ENCODE data around the gene CHKA. TPM values are rescaled to one million over a fixed set of nuclear protein-coding genes. Genes with fewer than 3 reads are reported as not detected.

CHKA gene
- total and polyA plus RNA-seq, 2 donors (not counting 3 experiments of a cell fraction or from before 2014, with no cell fraction given), result 21.4 to 25.1 TPM

DNA sequence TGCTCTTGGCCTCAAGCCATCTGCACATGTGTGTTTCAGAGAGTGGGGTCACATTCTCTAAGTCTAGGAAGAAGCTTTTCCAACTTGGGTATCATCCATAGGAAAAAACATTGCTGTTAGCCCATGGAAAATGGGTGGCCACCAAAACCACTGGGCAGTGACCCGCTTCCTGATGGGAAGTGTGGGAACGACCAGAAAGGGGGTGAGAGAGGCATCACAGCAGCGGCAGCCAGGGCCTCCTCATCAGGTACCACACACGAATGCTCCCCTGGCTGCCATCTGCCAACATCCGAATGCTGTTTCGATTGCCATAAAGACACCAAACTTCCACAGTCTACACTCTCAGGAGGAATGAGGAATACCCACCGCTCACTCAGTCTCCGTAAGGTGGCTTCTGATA, 40.3 kb downstream of the CHKA start:
- intact Hi-C loops (cut with micrococcal nuclease), result no loop called here
- POLR2A ChIA-PET, result no interaction called here

DNA sequence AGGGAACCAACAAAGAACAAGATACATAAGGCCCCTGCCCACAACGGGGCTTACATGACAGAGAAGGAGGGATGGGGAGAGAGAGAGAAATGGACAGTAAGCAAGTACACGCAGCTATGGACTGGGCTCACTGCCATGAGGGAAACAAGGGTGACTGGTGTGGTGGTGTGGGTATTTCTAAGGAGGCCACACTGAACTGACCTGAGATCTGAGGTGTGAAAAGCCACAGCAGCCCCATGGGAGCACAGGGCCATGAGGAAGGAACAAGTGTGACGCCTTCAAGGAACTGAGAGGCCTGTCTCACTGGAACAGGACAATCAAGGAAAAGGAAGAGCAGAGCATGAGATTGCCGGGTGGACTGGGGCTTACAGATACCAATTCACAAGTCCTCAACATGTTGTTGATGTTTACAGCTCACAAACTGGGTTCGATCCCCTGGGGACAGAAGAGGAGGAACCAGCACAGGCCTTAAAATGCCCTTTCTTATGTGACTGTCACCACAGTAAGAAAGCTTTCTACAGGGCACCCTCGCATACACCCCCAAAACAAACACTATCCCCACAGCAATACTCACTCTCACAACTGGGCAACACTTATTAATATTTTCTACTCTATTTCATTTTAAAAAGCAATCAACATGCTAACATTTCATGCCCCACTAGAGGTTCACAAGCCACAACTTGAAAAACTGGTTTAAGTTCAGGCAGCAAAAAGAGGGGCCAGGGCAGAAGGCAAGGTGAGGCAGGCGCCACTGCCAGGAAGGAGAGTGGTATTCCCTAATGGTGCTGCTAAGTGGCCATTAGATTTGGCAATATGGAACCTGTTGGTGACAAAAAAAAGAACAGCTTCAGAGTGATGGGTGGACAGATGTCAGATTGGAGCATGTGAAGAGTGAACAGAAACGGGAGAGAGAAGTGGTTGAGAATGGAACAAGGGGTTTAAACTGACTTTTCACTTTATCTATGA, 43.3 kb downstream of the CHKA start:
- H3K36me3 ChIP-seq (ENCODE audit: control insufficient read depth in 2 of 2, extremely low read depth in 1 of 2, insufficient read depth in 2 of 2, low read length in 2 of 2), result peaks cover 0 to 13% of the 10 kb centered on the region in 2 experiments
- H3K4me2 ChIP-seq (ENCODE audit: insufficient read depth, low read length), result no peak overlapping the region
- H3K27ac ChIP-seq (ENCODE audit: insufficient read depth, low read depth, low read length), result no peak overlapping the region
- BruUV-seq (replicated peaks), result no TSS peak
- TF ChIP-seq FOS (IDR thresholded peaks at IDR 0.05; ENCODE audit: borderline replicate concordance, insufficient read depth, low read length) (no peak), GATA2 (IDR thresholded peaks at IDR 0.05; ENCODE audit: insufficient read depth, insufficient read length, low read depth, low read length) (no peak), MYC (IDR thresholded peaks at IDR 0.05; ENCODE audit: low read depth, low read length) (no peak), EZH2 (IDR thresholded peaks at IDR 0.05; ENCODE audit: borderline replicate concordance, low read depth, low read length, severe bottlenecking) (no peak), POLR2A (IDR thresholded peaks at IDR 0.05; ENCODE audit: low read depth, low read length) (no peak), POLR2AphosphoS5 (IDR thresholded peaks at IDR 0.05; ENCODE audit: insufficient read depth, low read depth, low read length) (no peak), JUN (IDR thresholded peaks at IDR 0.05; ENCODE audit: borderline replicate concordance, insufficient read depth, insufficient read length, low read depth) (no peak)
- TF ChIP-seq, protein P1, sequence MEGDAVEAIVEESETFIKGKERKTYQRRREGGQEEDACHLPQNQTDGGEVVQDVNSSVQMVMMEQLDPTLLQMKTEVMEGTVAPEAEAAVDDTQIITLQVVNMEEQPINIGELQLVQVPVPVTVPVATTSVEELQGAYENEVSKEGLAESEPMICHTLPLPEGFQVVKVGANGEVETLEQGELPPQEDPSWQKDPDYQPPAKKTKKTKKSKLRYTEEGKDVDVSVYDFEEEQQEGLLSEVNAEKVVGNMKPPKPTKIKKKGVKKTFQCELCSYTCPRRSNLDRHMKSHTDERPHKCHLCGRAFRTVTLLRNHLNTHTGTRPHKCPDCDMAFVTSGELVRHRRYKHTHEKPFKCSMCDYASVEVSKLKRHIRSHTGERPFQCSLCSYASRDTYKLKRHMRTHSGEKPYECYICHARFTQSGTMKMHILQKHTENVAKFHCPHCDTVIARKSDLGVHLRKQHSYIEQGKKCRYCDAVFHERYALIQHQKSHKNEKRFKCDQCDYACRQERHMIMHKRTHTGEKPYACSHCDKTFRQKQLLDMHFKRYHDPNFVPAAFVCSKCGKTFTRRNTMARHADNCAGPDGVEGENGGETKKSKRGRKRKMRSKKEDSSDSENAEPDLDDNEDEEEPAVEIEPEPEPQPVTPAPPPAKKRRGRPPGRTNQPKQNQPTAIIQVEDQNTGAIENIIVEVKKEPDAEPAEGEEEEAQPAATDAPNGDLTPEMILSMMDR (IDR thresholded peaks at IDR 0.05; ENCODE audit: extremely low read depth in 1 of 2, insufficient read depth in 1 of 2, low read depth in 1 of 2, low read length in 2 of 2), result no peak
- TF ChIP-seq, protein P2, sequence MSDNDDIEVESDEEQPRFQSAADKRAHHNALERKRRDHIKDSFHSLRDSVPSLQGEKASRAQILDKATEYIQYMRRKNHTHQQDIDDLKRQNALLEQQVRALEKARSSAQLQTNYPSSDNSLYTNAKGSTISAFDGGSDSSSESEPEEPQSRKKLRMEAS (IDR thresholded peaks at IDR 0.05; ENCODE audit: insufficient read depth, insufficient read length), result no peak
- intact Hi-C loops (cut with micrococcal nuclease), result no loop called here
- POLR2A ChIA-PET, result no interaction called here
- FAIRE-seq (no peak), DNase-seq (ENCODE audit: low read depth, low spot score) (no peak)
- no peak overlapping the region for H2AFZ ChIP-seq (ENCODE audit: low read depth, low read length)
- H3K79me2 ChIP-seq (ENCODE audit: control insufficient read depth, insufficient read depth, low read length), result no peaks in the 10 kb centered on the region
- H3K9me1 ChIP-seq (replicated peaks; ENCODE audit: control insufficient read depth, extremely low read depth, insufficient read depth, low read length), result no peaks in the 10 kb centered on the region
- H3K4me1 ChIP-seq (ENCODE audit: control insufficient read depth, extremely low read depth, insufficient read depth, low read length), result no peaks in the 10 kb centered on the region
- CTCF ChIA-PET, result interaction anchor here (0.7 to 1.4 kb wide), 4 partner anchors 13 to 60 kb away, joined by 3 to 6 read pairs (median 4); no protein-coding TSS in a partner anchor
- H3K9ac ChIP-seq (replicated peaks; ENCODE audit: extremely low read depth, insufficient read depth, low read length), result no peak overlapping the region
- no peaks in the 10 kb centered on the region for H4K20me1 ChIP-seq (replicated peaks; ENCODE audit: control insufficient read depth, extremely low read depth, insufficient read depth, low read length)
- H3K27me3 ChIP-seq (ENCODE audit: control insufficient read depth in 2 of 2, insufficient read depth in 2 of 2, low read length in 2 of 2), result no peaks in the 10 kb centered on the region
- no peak overlapping the region for H3K4me3 ChIP-seq (replicated peaks in 1 of 3; ENCODE audit: insufficient read depth in 1 of 3, low read depth in 1 of 3, low read length in 3 of 3)
- no peaks in the 10 kb centered on the region for H3K9me3 ChIP-seq (replicated peaks; ENCODE audit: control insufficient read depth, insufficient read depth, low read length)
- dilution Hi-C loops (cut with MboI; ENCODE audit: extremely low pct_ligation_motif_present, low sequenced_read_pairs), result no loop called here

More for the DNA sequence above, 40.3 kb downstream of the CHKA start:
- H3K36me3 ChIP-seq (ENCODE audit: control insufficient read depth in 2 of 2, extremely low read depth in 1 of 2, insufficient read depth in 2 of 2, low read length in 2 of 2), result peaks cover 0 to 9% of the 10 kb centered on the region in 2 experiments
- no peaks in the 10 kb centered on the region for H3K9me1 ChIP-seq (replicated peaks; ENCODE audit: control insufficient read depth, extremely low read depth, insufficient read depth, low read length)
- no peaks in the 10 kb centered on the region for H4K20me1 ChIP-seq (replicated peaks; ENCODE audit: control insufficient read depth, extremely low read depth, insufficient read depth, low read length)
- no peak overlapping the region for H3K4me2 ChIP-seq (ENCODE audit: insufficient read depth, low read length)
- dilution Hi-C loops (cut with MboI; ENCODE audit: extremely low pct_ligation_motif_present, low sequenced_read_pairs), result no loop called here
- DNase-seq (ENCODE audit: low read depth, low spot score), result no peak
- no peak for FAIRE-seq
- no peaks in the 10 kb centered on the region for H3K79me2 ChIP-seq (ENCODE audit: control insufficient read depth, insufficient read depth, low read length)
- H3K27me3 ChIP-seq (ENCODE audit: control insufficient read depth in 2 of 2, insufficient read depth in 2 of 2, low read length in 2 of 2), result no peaks in the 10 kb centered on the region
- no peak overlapping the region for H3K9ac ChIP-seq (replicated peaks; ENCODE audit: extremely low read depth, insufficient read depth, low read length)
- no peak overlapping the region for H3K27ac ChIP-seq (ENCODE audit: insufficient read depth, low read depth, low read length)
- H3K4me1 ChIP-seq (ENCODE audit: control insufficient read depth, extremely low read depth, insufficient read depth, low read length), result no peaks in the 10 kb centered on the region
- no peak for TF ChIP-seq GATA2 (IDR thresholded peaks at IDR 0.05; ENCODE audit: insufficient read depth, insufficient read length, low read depth, low read length)
- no peak overlapping the region for H3K4me3 ChIP-seq (replicated peaks in 1 of 3; ENCODE audit: insufficient read depth in 1 of 3, low read depth in 1 of 3, low read length in 3 of 3)
- BruUV-seq (replicated peaks), result no TSS peak
- H2AFZ ChIP-seq (ENCODE audit: low read depth, low read length), result no peak overlapping the region
- CTCF ChIA-PET, result interaction anchor here (1.1 kb wide), 1 partner anchor 57 kb away, joined by 4 read pairs; no protein-coding TSS in a partner anchor
- H3K9me3 ChIP-seq (replicated peaks; ENCODE audit: control insufficient read depth, insufficient read depth, low read length), result no peaks in the 10 kb centered on the region

Data from endothelial cell of umbilical vein (primary cell).